GM12878 (cell line): ENCODE data around the gene CDC42SE2. TPM values are rescaled to one million over a fixed set of nuclear protein-coding genes. Genes with fewer than 3 reads are reported as not detected.

Experiments used
- ATAC-seq: fragments of 200-7000 bp; cut with Tn5 transposase; 3 replicates; pipeline ENCODE4 v1.9.1; 2020; ENCODE audit warnings: mild to moderate bottlenecking, moderate library complexity
- BruUV-seq: library from RNA; stranded (reverse); fragments of 400-500 nt; replicated peaks from 2 replicates; lab custom pipeline; 2021; lab: Mats Ljungman, UMichigan
- CTCF ChIA-PET: fragments of 300-600 bp; sonication (Branson Sonifier 250); formaldehyde crosslinking; extraction: SDS; loops from one replicate; lab custom pipeline; 2021; ENCODE audit warnings: inconsistent platforms; lab: Yijun Ruan, JAX
- POLR2A ChIA-PET: fragments of 350-600 bp; formaldehyde crosslinking; extraction: SDS; loops from one replicate; lab custom pipeline; 2021; ENCODE audit warnings: inconsistent platforms; lab: Charles Lee
- RAD21 ChIA-PET: fragments of 300-600 bp; sonication (Branson Sonifier 250); formaldehyde crosslinking; loops from one replicate; lab custom pipeline; 2023; ENCODE audit warnings: antibody characterized with exemption; ENCODE audit not compliant: unreplicated experiment; lab: Charles Lee
- SMC1A ChIA-PET: fragments of 300-600 bp; sonication (Branson Sonifier 250); formaldehyde crosslinking; loops from one replicate; lab custom pipeline; 2023; ENCODE audit not compliant: unreplicated experiment, uncharacterized antibody; lab: Charles Lee
- DNase-seq: peaks from one replicate; pipeline ENCODE4 v3.0.0-alpha.2; 2011; ENCODE audit warnings: low read depth, low spot score
- FAIRE-seq: peaks from 3 replicates; lab custom pipeline; 2011; peaks lifted over from hg19 to GRCh38; lab: Jason Lieb, UNC
- H2AFZ ChIP-seq: 2 replicates; pipeline ENCODE4 v1.6.0; 2011; ENCODE audit warnings: low read depth, low read length, control low read depth; ENCODE audit not compliant: control insufficient read depth
- H3K27ac ChIP-seq: 2 replicates; pipeline ENCODE4 v1.5.1; 2011; ENCODE audit warnings: control low read depth; ENCODE audit not compliant: control insufficient read depth, insufficient read depth
- H3K27me3 ChIP-seq, 2 experiments: replicated peaks in 1 of 2; 2 replicates each; pipeline versions ENCODE4 v1.6.0 to v1.6.1; 2011; ENCODE audit warnings: low read length in 1 of 2; ENCODE audit not compliant: control insufficient read depth in 2 of 2, insufficient read depth in 2 of 2
- H3K36me3 ChIP-seq, 2 experiments: 2 replicates each; pipeline ENCODE4 v1.5.1; 2011; ENCODE audit warnings: low read length in 1 of 2; ENCODE audit not compliant: control insufficient read depth in 2 of 2, insufficient read depth in 2 of 2
- H3K4me1 ChIP-seq: 2 replicates; pipeline ENCODE4 v1.6.1; 2011; ENCODE audit warnings: mild to moderate bottlenecking, low read length, moderate library complexity, mixed read lengths; ENCODE audit not compliant: control insufficient read depth, insufficient read depth
- H3K4me2 ChIP-seq: 2 replicates; pipeline ENCODE4 v1.6.0; 2011; ENCODE audit warnings: control low read depth; ENCODE audit not compliant: control insufficient read depth, insufficient read depth
- H3K4me3 ChIP-seq: fragments of 200-600 bp; sonication (generic); 2 replicates; pipeline ENCODE4 v1.5.1; 2016
- H3K79me2 ChIP-seq: 2 replicates; pipeline ENCODE4 v1.6.0; 2011; ENCODE audit warnings: low read length; ENCODE audit not compliant: control insufficient read depth, insufficient read depth
- H3K9ac ChIP-seq: 2 replicates; pipeline ENCODE4 v1.8.0; 2011; ENCODE audit warnings: low read length, control low read depth, mixed read lengths; ENCODE audit not compliant: control insufficient read depth, insufficient read depth
- H3K9me3 ChIP-seq: replicated peaks from 3 replicates; pipeline ENCODE4 v1.5.1; 2011; ENCODE audit warnings: mild to moderate bottlenecking, low read length; ENCODE audit not compliant: control insufficient read depth, insufficient read depth
- H4K20me1 ChIP-seq: 2 replicates; pipeline ENCODE4 v1.6.0; 2011; ENCODE audit not compliant: control insufficient read depth, insufficient read depth
- ATF3 ChIP-seq: IDR thresholded peaks from 2 replicates; pipeline ENCODE4 v1.6.1; 2011; ENCODE audit warnings: low read depth, mild to moderate bottlenecking, low read length, moderate library complexity, borderline replicate concordance; ENCODE audit errors: extremely low read depth
- ATF7 ChIP-seq: fragments of 450-650 bp; IDR thresholded peaks from 2 replicates; pipeline ENCODE4 v1.6.1; 2016; ENCODE audit warnings: low read depth, mild to moderate bottlenecking
- CHD4 ChIP-seq: fragments of 200-600 bp; sonication (generic); IDR thresholded peaks from 2 replicates; pipeline ENCODE4 v1.6.1; 2016; ENCODE audit warnings: mild to moderate bottlenecking
- E4F1 ChIP-seq: fragments of 450-650 bp; IDR thresholded peaks from 2 replicates; pipeline ENCODE4 v1.6.1; 2018; ENCODE audit warnings: borderline replicate concordance, mild to moderate bottlenecking; ENCODE audit not compliant: partially characterized antibody
- MEF2B ChIP-seq: fragments of 450-650 bp; IDR thresholded peaks from 2 replicates; pipeline ENCODE4 v1.6.1; 2018; ENCODE audit warnings: mild to moderate bottlenecking, moderate library complexity; ENCODE audit not compliant: partially characterized antibody, poor library complexity, severe bottlenecking
- MLLT1 ChIP-seq: fragments of 450-650 bp; IDR thresholded peaks from 2 replicates; pipeline ENCODE4 v1.6.1; 2016; ENCODE audit warnings: mild to moderate bottlenecking
- NFIC ChIP-seq: IDR thresholded peaks from 2 replicates; pipeline ENCODE4 v1.6.1; 2012; ENCODE audit warnings: low read depth, mild to moderate bottlenecking, inconsistent platforms, low read length, moderate library complexity
- PKNOX1 ChIP-seq: fragments of 450-650 bp; IDR thresholded peaks from 2 replicates; pipeline ENCODE4 v1.6.1; 2016; ENCODE audit warnings: mild to moderate bottlenecking
- POLR2A ChIP-seq: IDR thresholded peaks from 2 replicates; pipeline ENCODE4 v1.6.1; 2011; ENCODE audit warnings: low read depth, mild to moderate bottlenecking, low read length
- RELA ChIP-seq: fragments of 450-650 bp; IDR thresholded peaks from 2 replicates; pipeline ENCODE4 v1.8.0; 2014; ENCODE audit warnings: borderline replicate concordance; ENCODE audit not compliant: partially characterized antibody
- SIX5 ChIP-seq: IDR thresholded peaks from 2 replicates; pipeline ENCODE4 v1.6.1; 2011; ENCODE audit warnings: mild to moderate bottlenecking, low read depth, low read length, moderate library complexity; ENCODE audit not compliant: severe bottlenecking
- SMAD1 ChIP-seq: fragments of 450-650 bp; IDR thresholded peaks from 2 replicates; pipeline ENCODE4 v1.6.1; 2018; ENCODE audit warnings: mild to moderate bottlenecking, low read depth; ENCODE audit not compliant: partially characterized antibody
- ZNF207 ChIP-seq: fragments of 450-650 bp; IDR thresholded peaks from 2 replicates; pipeline ENCODE4 v1.6.1; 2014; ENCODE audit warnings: antibody characterized with exemption, mild to moderate bottlenecking, borderline replicate concordance
- WGBS: methylation state at CpG from one replicate; pipeline ENCODE4 v1.1.6; 2016; ENCODE audit warnings: low lambda C conversion rate; ENCODE audit not compliant: insufficient replicate concordance, insufficient coverage; ENCODE audit errors: missing lambda C conversion rate; 5-methylcytosine and 5-hydroxymethylcytosine counted together
- in situ Hi-C: fragments of 300-500 bp; cut with MboI; formaldehyde crosslinking; loops from 9 replicates; pipeline ENCODE4 v1.14.3; 2018; ENCODE audit warnings: mixed read lengths
- intact Hi-C: fragments of 100-400 bp; cut with micrococcal nuclease; formaldehyde crosslinking; loops from one replicate; pipeline ENCODE4 v1.14.2; 2022; ENCODE audit not compliant: unreplicated experiment
- polyA plus RNA-seq, 11 experiments: library from polyadenylated mRNA; depleted of rRNA in 4 of 11; unstranded in 6 of 11; stranded (reverse) in 5 of 11; fragments of >200 nt; fragmentation: Nextera tagmentation in 4 of 11; fragmentation: Illumina TruSeq in 1 of 11; extraction: Ambion mirVana in 4 of 11; extraction: Trizol in 1 of 11; gene quantifications; 1 replicate in 1 of 11; 2 replicates in 10 of 11; pipeline versions ENCODE4 v1.2.1 to v1.2.3, GENCODE V29; 2011 to 2016; ENCODE audit warnings: inconsistent platforms in 2 of 11, missing spikeins in 2 of 11, low read depth in 1 of 11
- total RNA-seq, 4 experiments: library from RNA; depleted of rRNA in 3 of 4; stranded (reverse); fragments of >200 nt in 3 of 4; fragmentation: Illumina TruSeq in 1 of 4; extraction: Trizol in 1 of 4; gene quantifications; 2 replicates each; pipeline versions ENCODE4 v1.2.1 to v1.2.3, GENCODE V29; 2013 to 2021

Gene CDC42SE2
- total and polyA plus RNA-seq, 10 of the 15 experiments (the other 5 are each of a cell fraction or from before 2014, with no cell fraction given), result 57.0 to 148 (median 80.3) TPM

- peaks cover 6% of the 10 kb centered on the region; the same call in 2 of the 3 replicates for H3K9me3 ChIP-seq
- H3K9ac ChIP-seq, result no peak overlapping the region
- POLR2A ChIA-PET, result interaction anchor here (0.6 kb wide), 1 partner anchor 11 kb away, joined by 3 read pairs; no protein-coding TSS in a partner anchor
- H3K4me3 ChIP-seq, result no peak overlapping the region
- WGBS, result 95% methylated on average over 2 of the region's 2 CpGs
- H3K4me1 ChIP-seq, result no peaks in the 10 kb centered on the region
- DNase-seq (no peak), ATAC-seq (no peak), FAIRE-seq (no peak)
- in situ Hi-C loops (no loop called here), intact Hi-C loops (no loop called here)
- H2AFZ ChIP-seq, result no peak overlapping the region
- H4K20me1 ChIP-seq, result no peaks in the 10 kb centered on the region; the same call in 1 of the 2 replicates
- TF ChIP-seq PKNOX1 (no peak), E4F1 (no peak), POLR2A (no peak), SMAD1 (no peak), ZNF207 (no peak), SIX5 (no peak), RELA (no peak), ATF7 (no peak), MLLT1 (no peak), NFIC (no peak), CHD4 (no peak), MEF2B (no peak), ATF3 (no peak)
- peaks cover 88% of the 10 kb centered on the region for H3K79me2 ChIP-seq
- SMC1A ChIA-PET, result interaction anchor here (1.2 kb wide), 1 partner anchor 19 kb away, joined by 3 read pairs; no protein-coding TSS in a partner anchor
- CTCF ChIA-PET, result no interaction called here
- no peak overlapping the region for H3K4me2 ChIP-seq
- no peaks in the 10 kb centered on the region for H3K27me3 ChIP-seq
- no TSS peak for BruUV-seq
- peaks cover 0 to 22% of the 10 kb centered on the region in 2 experiments for H3K36me3 ChIP-seq
- H3K27ac ChIP-seq, result no peak overlapping the region
- RAD21 ChIA-PET, result no interaction called here
Measured at GRCh38 chr5:131296213-131296672, 32.4 kb downstream of the CDC42SE2 start.
